Mesangial cell (primary cell): ENCODE results near the gene NAT10. TPM values are rescaled to one million over a fixed set of nuclear protein-coding genes. Genes with fewer than 3 reads are reported as not detected.

Experiments
- total RNA-seq: library from RNA; depleted of rRNA; stranded (reverse); fragments of >200 nt; gene quantifications from 2 replicates; pipeline ENCODE4 v1.2.3, GENCODE V29; 2015

Gene NAT10
- 16.1 and 25.1 TPM in 2 replicates for total RNA-seq

GRCh38 chr11:34105079-34105956, at the start of gene NAT10:
NAT10 (plus strand) TSS chr11:34105629; CDS start chr11:34108226, 2,597 bp downstream.

Other genes starting within 250 kb of the NAT10 start
- gene LMO2, start 213.6 kb upstream of the NAT10 start, total RNA-seq, result 0.51 and 1.1 TPM in 2 replicates
- 244 and 270 TPM in 2 replicates for gene CAPRIN1, start 53.9 kb upstream of the NAT10 start, total RNA-seq